ENCODE measurements around the gene APOA5. TPM values are rescaled to one million over a fixed set of nuclear protein-coding genes. Genes with fewer than 3 reads are reported as not detected.
A peak's percentile ranks its signal among the peaks of the same experiment; 100 is the strongest.

The APOA5 gene
- total RNA-seq, 1 donor from 2014 or later: not detected

GRCh38 chr11:116794851-116795250 is 3.2 kb upstream of the APOA5 start:
- ATAC-seq: no peak

GRCh38 chr11:116793772-116794097 is 2.1 kb upstream of the APOA5 start:
- ATAC-seq: peak; percentile 35

GRCh38 chr11:116792869-116793771 is 1.4 kb upstream of the APOA5 start:
- ATAC-seq: no peak

- ATAC-seq: no peak
Observed at GRCh38 chr11:116792144-116792868, 627 bp upstream of the APOA5 start.

GRCh38 chr11:116791002-116791812 is 472 bp downstream of the APOA5 start:
- ATAC-seq: peak; percentile 57

GRCh38 chr11:116790167-116791001 is 1.3 kb downstream of the APOA5 start:
- ATAC-seq: no peak

- ATAC-seq: no peak
Observed at GRCh38 chr11:116788975-116789374, 2.7 kb downstream of the APOA5 start.

- ATAC-seq: no peak
Observed at GRCh38 chr11:116788534-116788933, 3.1 kb downstream of the APOA5 start.

- peak; percentile 82 for ATAC-seq
Observed at GRCh38 chr11:116787786-116788486, 3.7 kb downstream of the APOA5 start, which contains the start of gene ZPR1. Gene ZPR1 (minus strand): TSS chr11:116788023. CDS start chr11:116787990, 33 bp downstream.

GRCh38 chr11:116787436-116787785 is 4.3 kb downstream of the APOA5 start:
- peak; percentile 1 for ATAC-seq

GRCh38 chr11:116786966-116787365 is 4.7 kb downstream of the APOA5 start:
- no peak for ATAC-seq

GRCh38 chr11:116786326-116786725 is 5.4 kb downstream of the APOA5 start:
- no peak for ATAC-seq

GRCh38 chr11:116782728-116783127 is 9.0 kb downstream of the APOA5 start:
- ATAC-seq: no peak

- no peak for ATAC-seq
Observed at GRCh38 chr11:116778556-116778955, 13.1 kb downstream of the APOA5 start.

GRCh38 chr11:116777056-116777455 is 14.6 kb downstream of the APOA5 start:
- no peak for ATAC-seq

GRCh38 chr11:116776522-116776984 is 15.1 kb downstream of the APOA5 start:
- no peak for ATAC-seq

- ATAC-seq: no peak
Observed at GRCh38 chr11:116775975-116776374, 15.7 kb downstream of the APOA5 start.

GRCh38 chr11:116774661-116775060 is 17.0 kb downstream of the APOA5 start:
- no peak for ATAC-seq

- peak; percentile 23 for ATAC-seq
Observed at GRCh38 chr11:116773203-116774097, 18.2 kb downstream of the APOA5 start.
